Endodermal cell (in vitro differentiated cells): ENCODE results near the gene BCAR1. TPM values are rescaled to one million over a fixed set of nuclear protein-coding genes. Genes with fewer than 3 reads are reported as not detected.

ENCODE experiments used
- DNase-seq: peaks from one replicate; pipeline ENCODE4 v3.0.0-alpha.2; 2017
- H3K27ac ChIP-seq: 2 replicates; pipeline ENCODE4 v1.5.1; 2013; ENCODE audit warnings: mild to moderate bottlenecking, low read depth, low read length, moderate library complexity
- H3K27me3 ChIP-seq: 2 replicates; pipeline ENCODE4 v1.6.1; 2013; ENCODE audit warnings: mild to moderate bottlenecking, low read length, moderate library complexity; ENCODE audit not compliant: insufficient read depth, control insufficient read depth, poor library complexity, severe bottlenecking
- H3K36me3 ChIP-seq: 2 replicates; pipeline ENCODE4 v1.7.0; 2013; ENCODE audit warnings: mild to moderate bottlenecking, low read length, moderate library complexity; ENCODE audit not compliant: control insufficient read depth, insufficient read depth
- H3K4me1 ChIP-seq: one replicate; pipeline ENCODE4 v1.7.0; 2013; ENCODE audit warnings: low read length; ENCODE audit not compliant: control insufficient read depth, insufficient read depth
- H3K4me3 ChIP-seq: 2 replicates; pipeline ENCODE4 v1.5.1; 2013; ENCODE audit warnings: mild to moderate bottlenecking, low read length, moderate library complexity
- H3K9ac ChIP-seq: 2 replicates; pipeline ENCODE4 v1.6.1; 2013; ENCODE audit warnings: mild to moderate bottlenecking, low read length, moderate library complexity; ENCODE audit not compliant: poor library complexity, severe bottlenecking; ENCODE audit errors: extremely low read depth
- H3K9me3 ChIP-seq: 2 replicates; pipeline ENCODE4 v1.6.1; 2013; ENCODE audit warnings: mild to moderate bottlenecking, low read length, moderate library complexity; ENCODE audit not compliant: control insufficient read depth
- H3K27ac Mint-ChIP-seq: 2 replicates; pipeline ENCODE4 v1.8.0; 2020; ENCODE audit warnings: mixed read lengths
- H3K27me3 Mint-ChIP-seq: 2 replicates; pipeline ENCODE4 v1.8.0; 2021; ENCODE audit warnings: mild to moderate bottlenecking, mixed read lengths; ENCODE audit not compliant: insufficient read depth
- H3K36me3 Mint-ChIP-seq: 2 replicates; pipeline ENCODE4 v1.8.0; 2020; ENCODE audit warnings: low read depth, mixed read lengths
- H3K4me1 Mint-ChIP-seq: 2 replicates; pipeline ENCODE4 v1.8.0; 2020; ENCODE audit warnings: mixed read lengths
- H3K4me3 Mint-ChIP-seq: 2 replicates; pipeline ENCODE4 v1.8.0; 2020; ENCODE audit warnings: mild to moderate bottlenecking, moderate library complexity, mixed read lengths
- H3K9me3 Mint-ChIP-seq: 2 replicates; pipeline ENCODE4 v1.8.0; 2020; ENCODE audit warnings: mild to moderate bottlenecking, mixed read lengths
- CTCF ChIP-seq: fragments of 200-600 bp; sonication (generic); conservative IDR thresholded peaks from 2 replicates; pipeline ENCODE4 v1.5.0; 2021; ENCODE audit warnings: antibody characterized with exemption, mild to moderate bottlenecking
- WGBS, 2 experiments: methylation state at CpG; one replicate each; pipeline versions ENCODE4 v1.1.5 to v1.1.7; 2013; ENCODE audit warnings: missing lambda C conversion rate in 2 of 2, mixed read lengths in 1 of 2; ENCODE audit not compliant: insufficient coverage in 1 of 2, insufficient read length in 1 of 2; 5-methylcytosine and 5-hydroxymethylcytosine counted together
- total RNA-seq, 2 donors: library from RNA; stranded (reverse); fragmentation: NEBNext Ultra II Directional in 1 of 2; extraction: Animal tissue kit (Norgen Biotek cat#: 25700) in 1 of 2; gene quantifications; 2 replicates in 1 of 2; 3 replicates in 1 of 2; pipeline ENCODE4 v1.2.1, GENCODE V29; 2021

BCAR1 gene
- total RNA-seq, 2 donors from 2014 or later: 56.2 to 74.3 TPM

GRCh38 chr16:75218256-75219076, 33.0 kb downstream of the BCAR1 start, which contains the start of gene CTRB1:
Gene CTRB1 (plus strand): TSS chr16:75218988. CDS start chr16:75219008, 20 bp downstream.
- no peak within 1 kb of the TSS for H3K27ac Mint-ChIP-seq
- Histone ChIP-seq H3K9me3 (no peaks in the 10 kb centered on the region), H3K27ac (no peak within 1 kb of the TSS), H3K9ac (no peak within 1 kb of the TSS), H3K4me1 (no peaks in the 10 kb centered on the region), H3K36me3 (no peaks in the 10 kb centered on the region), H3K4me3 (no peak within 1 kb of the TSS), H3K27me3 (no peaks in the 10 kb centered on the region)
- no peaks in the 10 kb centered on the region for H3K36me3 Mint-ChIP-seq
- no peak within 1 kb of the TSS for H3K4me3 Mint-ChIP-seq
- H3K9me3 Mint-ChIP-seq: no peaks in the 10 kb centered on the region
- DNase-seq: no peak
- no peaks in the 10 kb centered on the region for H3K27me3 Mint-ChIP-seq
- no peak for TF ChIP-seq CTCF
- H3K4me1 Mint-ChIP-seq: peaks cover 2% of the 10 kb centered on the region
- 85 to 89% methylated on average over 13 to 19 of the region's 19 CpGs for WGBS, 2 experiments

GRCh38 chr16:75217389-75217851, 34.0 kb downstream of the BCAR1 start:
- no peaks in the 10 kb centered on the region for H3K36me3 Mint-ChIP-seq
- Histone ChIP-seq H3K9me3 (no peaks in the 10 kb centered on the region), H3K27ac (no peak overlapping the region), H3K27me3 (no peaks in the 10 kb centered on the region), H3K9ac (no peak overlapping the region), H3K4me3 (no peak overlapping the region), H3K4me1 (no peaks in the 10 kb centered on the region), H3K36me3 (no peaks in the 10 kb centered on the region)
- DNase-seq: no peak
- H3K9me3 Mint-ChIP-seq: no peaks in the 10 kb centered on the region
- H3K4me1 Mint-ChIP-seq: peaks cover 7% of the 10 kb centered on the region
- H3K27me3 Mint-ChIP-seq: no peaks in the 10 kb centered on the region
- no peak overlapping the region for H3K27ac Mint-ChIP-seq
- 94 to 99% methylated on average over 7 to 11 of the region's 11 CpGs for WGBS, 2 experiments
- no peak overlapping the region for H3K4me3 Mint-ChIP-seq
- TF ChIP-seq CTCF: no peak

DNA sequence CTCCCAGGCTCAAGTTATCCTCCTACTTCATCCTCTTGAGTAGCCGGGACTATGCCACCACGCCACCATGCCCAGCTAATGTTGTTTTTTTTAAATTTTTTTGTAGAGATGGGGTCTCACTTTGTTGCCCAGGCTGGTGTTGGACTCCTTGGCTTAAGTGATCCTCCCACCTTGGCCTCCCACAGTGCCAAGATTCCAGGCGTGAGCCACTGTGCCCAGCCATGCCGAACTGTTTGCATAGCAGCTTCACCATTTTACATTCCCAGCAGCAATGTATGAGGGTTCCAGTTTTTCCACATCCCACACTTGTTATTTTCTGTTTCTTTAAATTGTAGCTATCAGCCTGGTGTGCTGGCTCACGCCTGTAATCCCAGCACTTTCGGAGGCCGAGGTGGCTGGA, 34.8 kb downstream of the BCAR1 start:
- no peak for TF ChIP-seq CTCF
- H3K9ac ChIP-seq: no peak overlapping the region
- Mint-ChIP-seq H3K4me3 (no peak overlapping the region), H3K4me1 (peaks cover 10% of the 10 kb centered on the region), H3K9me3 (no peaks in the 10 kb centered on the region), H3K27ac (peak overlapping the region; percentile 6), H3K27me3 (no peaks in the 10 kb centered on the region), H3K36me3 (no peaks in the 10 kb centered on the region)
- no peak for DNase-seq
- no peaks in the 10 kb centered on the region for H3K36me3 ChIP-seq
- no peak overlapping the region for H3K27ac ChIP-seq
- H3K4me1 ChIP-seq: no peaks in the 10 kb centered on the region
- H3K27me3 ChIP-seq: no peaks in the 10 kb centered on the region
- WGBS, 2 experiments: 97 to 100% methylated on average over 2 to 7 of the region's 7 CpGs
- H3K9me3 ChIP-seq: no peaks in the 10 kb centered on the region
- no peak overlapping the region for H3K4me3 ChIP-seq
